GM23338 (cell line): ENCODE measurements around the gene ASPDH. TPM values are rescaled to one million over a fixed set of nuclear protein-coding genes. Genes with fewer than 3 reads are reported as not detected.
A peak's percentile ranks its signal among the peaks of the same experiment; 100 is the strongest.

ENCODE experiments used
- ATAC-seq: fragments of 200-7000 bp; cut with Tn5 transposase; 3 replicates; pipeline ENCODE4 v1.9.1; 2020
- DNase-seq: peaks from one replicate; pipeline ENCODE4 v3.0.0-alpha.2; 2015; ENCODE audit warnings: low spot score
- H2AFZ ChIP-seq: fragments of 200-600 bp; sonication (generic); 2 replicates; pipeline ENCODE4 v1.8.0; 2016; ENCODE audit warnings: antibody characterized with exemption, mild to moderate bottlenecking, moderate library complexity
- H3F3A ChIP-seq: fragments of 200-600 bp; sonication (generic); replicated peaks from 2 replicates; pipeline ENCODE4 v1.8.0; 2017; ENCODE audit warnings: antibody characterized with exemption, mixed run types, low read depth
- H3K27ac ChIP-seq: fragments of 200-600 bp; sonication (generic); 2 replicates; pipeline ENCODE4 v1.6.1; 2016; ENCODE audit warnings: low read depth
- H3K27me3 ChIP-seq: fragments of 200-600 bp; sonication (generic); 2 replicates; pipeline ENCODE4 v1.8.0; 2016; ENCODE audit warnings: mild to moderate bottlenecking, mixed run types, moderate library complexity; ENCODE audit not compliant: insufficient read depth
- H3K36me3 ChIP-seq: fragments of 200-600 bp; sonication (generic); 2 replicates; pipeline ENCODE4 v1.8.0; 2016; ENCODE audit warnings: mild to moderate bottlenecking; ENCODE audit not compliant: insufficient read depth
- H3K4me1 ChIP-seq: fragments of 200-600 bp; sonication (generic); 2 replicates; pipeline ENCODE4 v1.8.0; 2016; ENCODE audit warnings: mild to moderate bottlenecking, moderate library complexity; ENCODE audit not compliant: insufficient read depth
- H3K4me2 ChIP-seq: fragments of 200-600 bp; sonication (generic); 2 replicates; pipeline ENCODE4 v1.7.1; 2017; ENCODE audit warnings: mixed run types
- H3K4me3 ChIP-seq: fragments of 200-600 bp; sonication (generic); 2 replicates; pipeline ENCODE4 v1.6.1; 2016; ENCODE audit warnings: mixed run types
- H3K79me2 ChIP-seq: fragments of 200-600 bp; sonication (generic); replicated peaks from 2 replicates; pipeline ENCODE4 v1.8.0; 2017; ENCODE audit warnings: mild to moderate bottlenecking; ENCODE audit not compliant: insufficient read depth
- H3K9me2 ChIP-seq: fragments of 200-600 bp; sonication (generic); 2 replicates; pipeline ENCODE4 v1.8.0; 2017; ENCODE audit not compliant: insufficient read depth
- H4K20me1 ChIP-seq: fragments of 200-600 bp; sonication (generic); replicated peaks from 2 replicates; pipeline ENCODE4 v1.8.0; 2017; ENCODE audit warnings: mild to moderate bottlenecking; ENCODE audit not compliant: insufficient read depth
- H3K27ac Mint-ChIP-seq: 2 replicates; pipeline ENCODE4 v1.8.0; 2020; ENCODE audit warnings: inconsistent platforms, mild to moderate bottlenecking, moderate library complexity, mixed read lengths
- H3K27me3 Mint-ChIP-seq: 3 replicates; pipeline ENCODE4 v1.8.0; 2022; ENCODE audit warnings: low read depth, mild to moderate bottlenecking, moderate library complexity, mixed read lengths, inconsistent platforms; ENCODE audit not compliant: insufficient read depth, poor library complexity
- H3K36me3 Mint-ChIP-seq: 3 replicates; pipeline ENCODE4 v1.8.0; 2021; ENCODE audit warnings: low read depth, mild to moderate bottlenecking, inconsistent platforms, moderate library complexity, mixed read lengths
- H3K4me1 Mint-ChIP-seq: 3 replicates; pipeline ENCODE4 v1.8.0; 2020; ENCODE audit warnings: mild to moderate bottlenecking, inconsistent platforms, mixed read lengths
- H3K4me3 Mint-ChIP-seq: 3 replicates; pipeline ENCODE4 v1.8.0; 2021; ENCODE audit warnings: moderate library complexity, mild to moderate bottlenecking, inconsistent platforms, mixed read lengths
- H3K9me3 Mint-ChIP-seq: 3 replicates; pipeline ENCODE4 v1.8.0; 2020; ENCODE audit warnings: moderate library complexity, mild to moderate bottlenecking, inconsistent platforms, mixed read lengths
- CREB1 ChIP-seq: fragments of 250-450 bp; sonication (Bioruptor Pico); IDR thresholded peaks from 2 replicates; pipeline ENCODE4 v1.5.0; 2020; ENCODE audit warnings: low read depth, mild to moderate bottlenecking, moderate library complexity
- CTCF ChIP-seq, 2 experiments: fragments of 200-600 bp in 1 of 2; sonication (generic) in 1 of 2; conservative IDR thresholded peaks; 2 replicates each; pipeline versions ENCODE4 v1.5.1 to v1.6.1; 2016 to 2017; ENCODE audit warnings: antibody characterized with exemption in 2 of 2, low read depth in 2 of 2, mild to moderate bottlenecking in 2 of 2, moderate library complexity in 1 of 2
- ETS1 ChIP-seq: IDR thresholded peaks from 2 replicates; pipeline ENCODE4 v1.6.1; 2016; ENCODE audit warnings: antibody characterized with exemption
- EZH2 ChIP-seq: fragments of 200-600 bp; sonication (generic); IDR thresholded peaks from one replicate; pipeline ENCODE4 v1.8.0; 2017; ENCODE audit warnings: antibody characterized with exemption, mild to moderate bottlenecking, low read depth; ENCODE audit not compliant: unreplicated experiment
- EZH2phosphoT487 ChIP-seq: fragments of 200-600 bp; sonication (generic); IDR thresholded peaks from one replicate; pipeline ENCODE4 v1.8.1; 2018; ENCODE audit warnings: antibody characterized with exemption; ENCODE audit not compliant: unreplicated experiment
- JUNB ChIP-seq: IDR thresholded peaks from one replicate; pipeline ENCODE4 v1.6.1; 2016; ENCODE audit warnings: antibody characterized with exemption; ENCODE audit not compliant: unreplicated experiment
- NANOG ChIP-seq: IDR thresholded peaks from 2 replicates; pipeline ENCODE4 v1.6.1; 2016; ENCODE audit warnings: antibody characterized with exemption, borderline replicate concordance
- POLR2AphosphoS5 ChIP-seq: IDR thresholded peaks from 2 replicates; pipeline ENCODE4 v1.6.1; 2016; ENCODE audit warnings: antibody characterized with exemption, low read depth
- REST ChIP-seq: IDR thresholded peaks from one replicate; pipeline ENCODE4 v1.6.1; 2018; ENCODE audit warnings: antibody characterized with exemption; ENCODE audit not compliant: unreplicated experiment
- STAT1 ChIP-seq: IDR thresholded peaks from one replicate; pipeline ENCODE4 v1.6.1; 2016; ENCODE audit warnings: antibody characterized with exemption; ENCODE audit not compliant: unreplicated experiment
- ZNF114 ChIP-seq: fragments of 250-450 bp; sonication (Bioruptor Pico); IDR thresholded peaks from 2 replicates; pipeline ENCODE4 v1.5.0; 2020; ENCODE audit warnings: mild to moderate bottlenecking, moderate library complexity
- ZNF331 ChIP-seq: fragments of 250-450 bp; sonication (Bioruptor Pico); IDR thresholded peaks from 2 replicates; pipeline ENCODE4 v1.5.0; 2020; ENCODE audit warnings: low read depth, mild to moderate bottlenecking, moderate library complexity
- ZNF462 ChIP-seq: fragments of 250-450 bp; sonication (Bioruptor Pico); IDR thresholded peaks from 2 replicates; pipeline ENCODE4 v1.5.0; 2020; ENCODE audit warnings: mild to moderate bottlenecking, moderate library complexity
- polyA plus RNA-seq: library from polyadenylated mRNA; unstranded; fragments of >200 nt; fragmentation: Nextera tagmentation; extraction: Ambion mirVana; gene quantifications from 2 replicates; pipeline ENCODE4 v1.2.1, GENCODE V29; 2016
- total RNA-seq: library from RNA; depleted of rRNA; stranded (reverse); fragments of >200 nt; shearing (Covaris generic); gene quantifications from 2 replicates; pipeline ENCODE4 v1.2.3, GENCODE V29; 2014

The ASPDH gene
- total and polyA plus RNA-seq, 2 experiments from 2014 or later = not detected

DNA sequence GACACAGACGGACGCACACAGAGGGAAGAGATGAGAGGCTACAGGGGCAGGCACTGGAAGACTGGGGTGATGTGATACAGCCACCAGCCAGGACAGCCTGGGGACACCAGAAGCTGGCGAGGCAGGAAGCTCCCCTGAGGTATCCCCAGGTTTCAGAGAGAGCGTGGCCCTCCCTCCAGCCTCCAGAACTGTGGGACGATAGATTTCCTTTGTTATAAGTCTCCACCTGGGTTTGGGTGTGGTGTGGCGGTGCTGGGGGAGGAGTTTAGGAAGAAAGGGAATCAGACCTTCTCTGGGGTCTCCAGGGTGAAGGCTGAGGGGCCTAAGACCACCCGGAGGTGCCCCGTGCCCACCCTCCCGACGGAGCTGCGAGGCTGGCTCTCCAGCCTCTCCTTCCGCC is 2.7 kb upstream of the ASPDH start:
- Mint-ChIP-seq H3K27ac (no peak overlapping the region), H3K9me3 (peaks cover 86% of the 10 kb centered on the region), H3K4me3 (no peak overlapping the region), H3K27me3 (peaks cover 11% of the 10 kb centered on the region), H3K36me3 (peaks cover 23% of the 10 kb centered on the region), H3K4me1 (no peaks in the 10 kb centered on the region)
- Histone ChIP-seq H2AFZ (peak overlapping the region; percentile 72; the same call in 1 of the 2 replicates), H3K27ac (no peak overlapping the region), H3K27me3 (peaks cover 12% of the 10 kb centered on the region), H3K9me2 (no peaks in the 10 kb centered on the region), H3K4me1 (peaks cover 6% of the 10 kb centered on the region; the same call in 1 of the 2 replicates), H3F3A (no peaks in the 10 kb centered on the region), H3K79me2 (no peaks in the 10 kb centered on the region), H3K4me3 (peak overlapping the region; percentile 47), H3K4me2 (peak overlapping the region; percentile 71), H4K20me1 (no peaks in the 10 kb centered on the region), H3K36me3 (no peaks in the 10 kb centered on the region)
- ATAC-seq = no peak
- TF ChIP-seq STAT1 = no peak
- TF ChIP-seq REST = no peak
- no peak for TF ChIP-seq ZNF462 (CRISPR knock-in tag)
- no peak for TF ChIP-seq ZNF331 (CRISPR knock-in tag)
- no peak for TF ChIP-seq EZH2
- no peak for TF ChIP-seq JUNB
- no peak for TF ChIP-seq ZNF114 (CRISPR knock-in tag)
- TF ChIP-seq POLR2AphosphoS5 = no peak
- no peak for TF ChIP-seq ETS1
- no peak for TF ChIP-seq NANOG
- no peak for TF ChIP-seq EZH2phosphoT487
- no peak for TF ChIP-seq CTCF (conservative IDR thresholded peaks at IDR 0.05; ENCODE audit: low read depth in 2 of 2)
- TF ChIP-seq CREB1 (CRISPR knock-in tag) = no peak
- DNase-seq = peak; percentile 63
